Activated T-helper 2 cell treated with anti-CD3 and anti-CD28 coated beads, Interferon-gamma antibody, Interleukin-2, Interleukin-4, amounts not matched to agents 10 μg/mL and 5 μg/mL and 100 μg/mL, durations not matched to agents 14 hours and 24 hours and 36 hours (primary cell): ENCODE data around the gene B2M. TPM values are rescaled to one million over a fixed set of nuclear protein-coding genes. Genes with fewer than 3 reads are reported as not detected.
A peak's percentile ranks its signal among the peaks of the same experiment; 100 is the strongest.

Experiments
- DNase-seq: peaks from one replicate; pipeline ENCODE4 v3.0.0; 2021; ENCODE audit warnings: low spot score
- H3K27ac Mint-ChIP-seq: one replicate; pipeline ENCODE4 v1.8.0; 2021; ENCODE audit warnings: mixed read lengths
- H3K27me3 Mint-ChIP-seq: one replicate; pipeline ENCODE4 v1.8.0; 2021; ENCODE audit warnings: low read depth, mixed read lengths
- H3K36me3 Mint-ChIP-seq: one replicate; pipeline ENCODE4 v1.8.0; 2021; ENCODE audit warnings: low read depth, mixed read lengths
- H3K4me1 Mint-ChIP-seq: one replicate; pipeline ENCODE4 v1.8.0; 2021; ENCODE audit warnings: low read depth, mixed read lengths
- H3K4me3 Mint-ChIP-seq: one replicate; pipeline ENCODE4 v1.8.0; 2021; ENCODE audit warnings: low read depth, mild to moderate bottlenecking, moderate library complexity, mixed read lengths
- H3K9me3 Mint-ChIP-seq: one replicate; pipeline ENCODE4 v1.8.0; 2021; ENCODE audit warnings: mixed read lengths
- intact Hi-C: fragments of 100-400 bp; cut with micrococcal nuclease; formaldehyde crosslinking; loops from one replicate; pipeline ENCODE4 v1.15.1; 2023
- total RNA-seq: library from RNA; stranded (reverse); gene quantifications from 2 replicates; pipeline ENCODE4 v1.2.3, GENCODE V29; 2022

B2M gene
- total RNA-seq, 1 donor from 2014 or later: 4,961 TPM

- Mint-ChIP-seq H3K4me3 (no peak overlapping the region), H3K9me3 (peaks cover 34% of the 10 kb centered on the region), H3K4me1 (peaks cover 27% of the 10 kb centered on the region), H3K27me3 (no peaks in the 10 kb centered on the region), H3K36me3 (peaks cover 68% of the 10 kb centered on the region), H3K27ac (no peak overlapping the region)
- no peak for DNase-seq
- intact Hi-C loops: no loop called here
Observed at GRCh38 chr15:44706946-44707636, 4.2 kb upstream of the B2M start.

GRCh38 chr15:44710236-44711095 lies 851 bp upstream of the B2M start:
- Mint-ChIP-seq H3K9me3 (peaks cover 2% of the 10 kb centered on the region), H3K4me3 (peak overlapping the region; percentile 98), H3K27me3 (no peaks in the 10 kb centered on the region), H3K4me1 (peaks cover 38% of the 10 kb centered on the region), H3K36me3 (peaks cover 75% of the 10 kb centered on the region), H3K27ac (peak overlapping the region; percentile 99)
- DNase-seq: peak; percentile 37
- intact Hi-C loops: loop anchor here (1.0 to 5.0 kb wide), 5 partner anchors 9 to 173 kb away; partner anchors contain the start of genes EIF3J and SPG11

- intact Hi-C loops: loop anchor here (1.0 to 5.0 kb wide), 6 partner anchors 7 to 175 kb away; partner anchors contain the start of genes EIF3J, SPG11 and TRIM69
- no peak for DNase-seq
- no peaks in the 10 kb centered on the region for H3K9me3 Mint-ChIP-seq
- peaks cover 47% of the 10 kb centered on the region for H3K4me1 Mint-ChIP-seq
- H3K27me3 Mint-ChIP-seq: no peaks in the 10 kb centered on the region
- peak overlapping the region; percentile 99 for H3K27ac Mint-ChIP-seq
- H3K4me3 Mint-ChIP-seq: peak overlapping the region; percentile 98
- peaks cover 81% of the 10 kb centered on the region for H3K36me3 Mint-ChIP-seq
Observed at GRCh38 chr15:44711743-44712345, 527 bp downstream of the B2M start.

- Mint-ChIP-seq H3K36me3 (peaks cover 82% of the 10 kb centered on the region), H3K27ac (peak overlapping the region; percentile 99), H3K4me1 (peaks cover 53% of the 10 kb centered on the region), H3K27me3 (no peaks in the 10 kb centered on the region), H3K4me3 (peak overlapping the region; percentile 98), H3K9me3 (no peaks in the 10 kb centered on the region)
- intact Hi-C loops: loop anchor here (2.0 to 5.0 kb wide), 2 partner anchors 24 to 175 kb away; partner anchors contain the start of genes EIF3J and TRIM69
- peak; percentile 67 for DNase-seq
Observed at GRCh38 chr15:44712346-44713005, 1.2 kb downstream of the B2M start.

GRCh38 chr15:44713006-44713966 lies 2.0 kb downstream of the B2M start:
- Mint-ChIP-seq H3K27me3 (no peaks in the 10 kb centered on the region), H3K36me3 (peaks cover 87% of the 10 kb centered on the region), H3K4me1 (peaks cover 58% of the 10 kb centered on the region), H3K9me3 (no peaks in the 10 kb centered on the region), H3K4me3 (peak overlapping the region; percentile 98), H3K27ac (peak overlapping the region; percentile 99)
- intact Hi-C loops: loop anchor here (2.0 to 5.0 kb wide), 2 partner anchors 24 to 176 kb away; partner anchors contain the start of genes EIF3J and TRIM69
- DNase-seq: peak; percentile 8

GRCh38 chr15:44715142-44715796 lies 4.0 kb downstream of the B2M start:
- Mint-ChIP-seq H3K4me3 (peak overlapping the region; percentile 98), H3K36me3 (peaks cover 87% of the 10 kb centered on the region), H3K4me1 (peaks cover 60% of the 10 kb centered on the region), H3K27ac (peak overlapping the region; percentile 94), H3K9me3 (no peaks in the 10 kb centered on the region), H3K27me3 (no peaks in the 10 kb centered on the region)
- intact Hi-C loops: no loop called here
- DNase-seq: no peak

- Mint-ChIP-seq H3K4me1 (peaks cover 61% of the 10 kb centered on the region), H3K9me3 (no peaks in the 10 kb centered on the region), H3K27ac (peak overlapping the region; percentile 94), H3K4me3 (peak overlapping the region; percentile 98), H3K27me3 (no peaks in the 10 kb centered on the region), H3K36me3 (peaks cover 92% of the 10 kb centered on the region)
- intact Hi-C loops: no loop called here
- no peak for DNase-seq
Observed at GRCh38 chr15:44715797-44716334, 4.5 kb downstream of the B2M start.

- DNase-seq: no peak
- no peaks in the 10 kb centered on the region for H3K9me3 Mint-ChIP-seq
- H3K4me3 Mint-ChIP-seq: peak overlapping the region; percentile 98
- peak overlapping the region; percentile 94 for H3K27ac Mint-ChIP-seq
- peaks cover 67% of the 10 kb centered on the region for H3K4me1 Mint-ChIP-seq
- intact Hi-C loops: no loop called here
- peaks cover 84% of the 10 kb centered on the region for H3K36me3 Mint-ChIP-seq
- H3K27me3 Mint-ChIP-seq: no peaks in the 10 kb centered on the region
Observed at GRCh38 chr15:44716983-44717602, 5.8 kb downstream of the B2M start.

- Mint-ChIP-seq H3K36me3 (peaks cover 71% of the 10 kb centered on the region), H3K4me1 (peaks cover 67% of the 10 kb centered on the region), H3K4me3 (peak overlapping the region; percentile 98), H3K27me3 (no peaks in the 10 kb centered on the region), H3K9me3 (no peaks in the 10 kb centered on the region), H3K27ac (peak overlapping the region; percentile 94)
- no peak for DNase-seq
- intact Hi-C loops: loop anchor here (2.0 kb wide), 1 partner anchor 16 kb away; no protein-coding TSS in a partner anchor
Observed at GRCh38 chr15:44718180-44718926, 7.0 kb downstream of the B2M start.

- intact Hi-C loops: loop anchor here (1.0 to 2.0 kb wide), 3 partner anchors 8 to 16 kb away; partner anchors contain the start of genes B2M and PATL2
- H3K9me3 Mint-ChIP-seq: no peaks in the 10 kb centered on the region
- H3K36me3 Mint-ChIP-seq: peaks cover 66% of the 10 kb centered on the region
- peaks cover 70% of the 10 kb centered on the region for H3K4me1 Mint-ChIP-seq
- peak overlapping the region; percentile 41 for H3K4me3 Mint-ChIP-seq
- peak overlapping the region; percentile 94 for H3K27ac Mint-ChIP-seq
- H3K27me3 Mint-ChIP-seq: no peaks in the 10 kb centered on the region
- no peak for DNase-seq
Observed at GRCh38 chr15:44718927-44719292, 7.6 kb downstream of the B2M start.
